SK-N-SH (cell line): Measurements from ENCODE around the gene EBF4.

Experiments used
- CHD2 ChIP-seq: fragments of 150-350 bp; IDR thresholded peaks from 2 replicates; pipeline ENCODE4 v1.6.1; 2018; ENCODE audit warnings: low read length; ENCODE audit not compliant: partially characterized antibody
- CTCF ChIP-seq: fragments of 200-600 bp; sonication (generic); IDR thresholded peaks from 2 replicates; pipeline ENCODE4 v1.6.1; 2017; ENCODE audit warnings: antibody characterized with exemption, mild to moderate bottlenecking, moderate library complexity
- TAF1 ChIP-seq: IDR thresholded peaks from 2 replicates; pipeline ENCODE4 v1.6.1; 2012; ENCODE audit warnings: low read depth, mild to moderate bottlenecking, low read length, moderate library complexity, borderline replicate concordance
- TF ChIP-seq, protein P1 (sequence below): IDR thresholded peaks from 2 replicates; pipeline ENCODE4 v1.6.1; 2012; ENCODE audit warnings: mild to moderate bottlenecking, low read depth, low read length, moderate library complexity

GRCh38 chr20:2745936-2746635 is 53.5 kb downstream of the EBF4 start:
- TF ChIP-seq TAF1 = no peak
- TF ChIP-seq, protein P1, sequence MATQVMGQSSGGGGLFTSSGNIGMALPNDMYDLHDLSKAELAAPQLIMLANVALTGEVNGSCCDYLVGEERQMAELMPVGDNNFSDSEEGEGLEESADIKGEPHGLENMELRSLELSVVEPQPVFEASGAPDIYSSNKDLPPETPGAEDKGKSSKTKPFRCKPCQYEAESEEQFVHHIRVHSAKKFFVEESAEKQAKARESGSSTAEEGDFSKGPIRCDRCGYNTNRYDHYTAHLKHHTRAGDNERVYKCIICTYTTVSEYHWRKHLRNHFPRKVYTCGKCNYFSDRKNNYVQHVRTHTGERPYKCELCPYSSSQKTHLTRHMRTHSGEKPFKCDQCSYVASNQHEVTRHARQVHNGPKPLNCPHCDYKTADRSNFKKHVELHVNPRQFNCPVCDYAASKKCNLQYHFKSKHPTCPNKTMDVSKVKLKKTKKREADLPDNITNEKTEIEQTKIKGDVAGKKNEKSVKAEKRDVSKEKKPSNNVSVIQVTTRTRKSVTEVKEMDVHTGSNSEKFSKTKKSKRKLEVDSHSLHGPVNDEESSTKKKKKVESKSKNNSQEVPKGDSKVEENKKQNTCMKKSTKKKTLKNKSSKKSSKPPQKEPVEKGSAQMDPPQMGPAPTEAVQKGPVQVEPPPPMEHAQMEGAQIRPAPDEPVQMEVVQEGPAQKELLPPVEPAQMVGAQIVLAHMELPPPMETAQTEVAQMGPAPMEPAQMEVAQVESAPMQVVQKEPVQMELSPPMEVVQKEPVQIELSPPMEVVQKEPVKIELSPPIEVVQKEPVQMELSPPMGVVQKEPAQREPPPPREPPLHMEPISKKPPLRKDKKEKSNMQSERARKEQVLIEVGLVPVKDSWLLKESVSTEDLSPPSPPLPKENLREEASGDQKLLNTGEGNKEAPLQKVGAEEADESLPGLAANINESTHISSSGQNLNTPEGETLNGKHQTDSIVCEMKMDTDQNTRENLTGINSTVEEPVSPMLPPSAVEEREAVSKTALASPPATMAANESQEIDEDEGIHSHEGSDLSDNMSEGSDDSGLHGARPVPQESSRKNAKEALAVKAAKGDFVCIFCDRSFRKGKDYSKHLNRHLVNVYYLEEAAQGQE = no peak
- TF ChIP-seq CHD2 = no peak
- TF ChIP-seq CTCF = no peak
